SK-N-SH (cell line): ENCODE results near the gene NSDHL. TPM values are rescaled to one million over a fixed set of nuclear protein-coding genes. Genes with fewer than 3 reads are reported as not detected.

Experiments
- CTCF ChIA-PET: fragments of 300-600, 350-600 bp; formaldehyde crosslinking; extraction: SDS; loops from one replicate; lab custom pipeline; 2021; lab: Yijun Ruan, JAX
- POLR2A ChIA-PET: fragments of 350-600 bp; sonication (Branson Sonifier 250); formaldehyde crosslinking; extraction: SDS; loops from one replicate; lab custom pipeline; 2020; ENCODE audit warnings: antibody characterized with exemption, inconsistent platforms; lab: Yijun Ruan, JAX
- DNase-seq: peaks from one replicate; pipeline ENCODE4 v3.0.0; 2012
- H2AFZ ChIP-seq: fragments of 200-600 bp; sonication (generic); 2 replicates; pipeline ENCODE4 v1.8.1; 2016; ENCODE audit warnings: antibody characterized with exemption, mild to moderate bottlenecking, low read depth
- H3F3A ChIP-seq: fragments of 200-600 bp; sonication (generic); replicated peaks from 2 replicates; pipeline ENCODE3; 2016; ENCODE audit warnings: antibody characterized with exemption, mild to moderate bottlenecking; ENCODE audit not compliant: insufficient read depth
- H3K27ac ChIP-seq, 2 experiments: fragments of 200-500 bp in 1 of 2; fragments of 200-600 bp in 1 of 2; sonication (Bioruptor generic) in 1 of 2; sonication (generic), shearing (Covaris generic) in 1 of 2; 2 replicates each; pipeline versions ENCODE4 v1.5.1 to v1.6.1; 2014 to 2016; ENCODE audit warnings: low read depth in 2 of 2, inconsistent platforms in 1 of 2, low read length in 1 of 2, mild to moderate bottlenecking in 1 of 2, mixed read lengths in 1 of 2
- H3K27me3 ChIP-seq: fragments of 200-600 bp; sonication (generic), shearing (Covaris generic); 2 replicates; pipeline ENCODE4 v1.6.1; 2016; ENCODE audit warnings: mixed run types; ENCODE audit not compliant: insufficient read depth
- H3K36me3 ChIP-seq, 2 experiments: fragments of 200-500 bp in 1 of 2; fragments of 200-600 bp in 1 of 2; sonication (Bioruptor generic) in 1 of 2; sonication (generic) in 1 of 2; replicated peaks in 1 of 2; 2 replicates each; pipeline versions ENCODE3 to v1.5.1; 2014 to 2016; ENCODE audit warnings: low read length in 1 of 2, mild to moderate bottlenecking in 1 of 2; ENCODE audit not compliant: insufficient read depth in 2 of 2, control insufficient read depth in 1 of 2
- H3K4me1 ChIP-seq, 2 experiments: fragments of 200-500 bp in 1 of 2; fragments of 200-600 bp in 1 of 2; sonication (Bioruptor generic) in 1 of 2; sonication (generic), shearing (Covaris generic) in 1 of 2; 2 replicates each; pipeline versions ENCODE4 v1.5.1 to v1.6.1; 2014 to 2016; ENCODE audit warnings: low read depth in 1 of 2, low read length in 1 of 2, mixed run types in 1 of 2; ENCODE audit not compliant: insufficient read depth in 2 of 2, control insufficient read depth in 1 of 2
- H3K4me2 ChIP-seq: fragments of 200-600 bp; sonication (generic), shearing (Covaris generic); 2 replicates; pipeline ENCODE4 v1.6.1; 2017; ENCODE audit warnings: mixed run types
- H3K4me3 ChIP-seq, 2 experiments: fragments of 200-500 bp in 1 of 2; fragments of 200-600 bp in 1 of 2; sonication (Bioruptor generic) in 1 of 2; sonication (generic), shearing (Covaris generic) in 1 of 2; 2 replicates each; pipeline versions ENCODE4 v1.5.1 to v1.8.1; 2014 to 2016; ENCODE audit warnings: low read depth in 2 of 2, inconsistent platforms in 1 of 2, low read length in 1 of 2, mild to moderate bottlenecking in 1 of 2, mixed read lengths in 1 of 2, moderate library complexity in 1 of 2
- H3K79me2 ChIP-seq: fragments of 200-600 bp; sonication (generic); 2 replicates; pipeline ENCODE4 v1.8.1; 2017; ENCODE audit warnings: mild to moderate bottlenecking; ENCODE audit not compliant: insufficient read depth
- H3K9ac ChIP-seq: fragments of 200-600 bp; sonication (generic); 2 replicates; pipeline ENCODE4 v1.6.1; 2017; ENCODE audit warnings: mixed run types
- H3K9me2 ChIP-seq: fragments of 200-600 bp; sonication (generic); 2 replicates; pipeline ENCODE4 v1.6.1; 2017; ENCODE audit warnings: mixed run types
- H3K9me3 ChIP-seq: fragments of 200-600 bp; sonication (generic); 2 replicates; pipeline ENCODE4 v1.6.1; 2017; ENCODE audit warnings: mixed run types, mild to moderate bottlenecking, moderate library complexity
- H4K20me1 ChIP-seq: fragments of 200-600 bp; sonication (generic); 2 replicates; pipeline ENCODE4 v1.6.1; 2017; ENCODE audit warnings: mild to moderate bottlenecking, mixed run types; ENCODE audit not compliant: insufficient read depth
- CHD2 ChIP-seq: fragments of 150-350 bp; IDR thresholded peaks from 2 replicates; pipeline ENCODE4 v1.6.1; 2018; ENCODE audit warnings: low read length; ENCODE audit not compliant: partially characterized antibody
- ELF1 ChIP-seq: IDR thresholded peaks from 2 replicates; pipeline ENCODE4 v1.4.0; 2012
- EP300 ChIP-seq, 2 experiments: IDR thresholded peaks; 2 replicates each; pipeline versions ENCODE4 v1.4.0 to v1.6.1; 2012; ENCODE audit warnings: borderline replicate concordance in 1 of 2, low read depth in 1 of 2, low read length in 1 of 2
- EZH2phosphoT487 ChIP-seq: fragments of 200-600 bp; sonication (generic); IDR thresholded peaks from 2 replicates; pipeline ENCODE4 v1.6.1; 2017; ENCODE audit warnings: low read depth, mixed run types, mild to moderate bottlenecking, antibody characterized with exemption, moderate library complexity, borderline replicate concordance
- FOXJ3 ChIP-seq: sonication (generic); formaldehyde crosslinking; IDR thresholded peaks from 2 replicates; pipeline ENCODE4 v1.5.1; 2020; ENCODE audit warnings: mild to moderate bottlenecking, missing genetic modification reagents
- FOXM1 ChIP-seq: IDR thresholded peaks from 2 replicates; pipeline ENCODE4 v1.4.0; 2012; ENCODE audit warnings: low read depth, mild to moderate bottlenecking
- GABPA ChIP-seq: IDR thresholded peaks from 2 replicates; pipeline ENCODE4 v1.4.0; 2012; ENCODE audit warnings: low read depth, mild to moderate bottlenecking
- MEF2A ChIP-seq: IDR thresholded peaks from 2 replicates; pipeline ENCODE4 v1.4.0; 2012; ENCODE audit warnings: low read depth, borderline replicate concordance
- MXI1 ChIP-seq: IDR thresholded peaks from 2 replicates; pipeline ENCODE4 v1.6.1; 2012; ENCODE audit warnings: mild to moderate bottlenecking, low read depth, low read length, improper control_type of control experiment
- NFIC ChIP-seq: IDR thresholded peaks from 2 replicates; pipeline ENCODE4 v1.4.0; 2012; ENCODE audit warnings: borderline replicate concordance
- RAD21 ChIP-seq: IDR thresholded peaks from 2 replicates; pipeline ENCODE4 v1.6.1; 2012; ENCODE audit warnings: mild to moderate bottlenecking, low read length
- SIN3A ChIP-seq: IDR thresholded peaks from 2 replicates; pipeline ENCODE4 v1.6.1; 2012; ENCODE audit warnings: low read depth, mild to moderate bottlenecking, low read length, moderate library complexity, borderline replicate concordance
- SMC3 ChIP-seq: IDR thresholded peaks from 2 replicates; pipeline ENCODE4 v1.6.1; 2012; ENCODE audit warnings: low read depth, low read length, improper control_type of control experiment
- TCF12 ChIP-seq: IDR thresholded peaks from 2 replicates; pipeline ENCODE4 v1.4.0; 2012
- USF1 ChIP-seq: IDR thresholded peaks from 2 replicates; pipeline ENCODE4 v1.4.0; 2012; ENCODE audit warnings: low read depth, borderline replicate concordance
- USF2 ChIP-seq: fragments of 150-350 bp; IDR thresholded peaks from 2 replicates; pipeline ENCODE4 v1.6.1; 2017; ENCODE audit warnings: antibody characterized with exemption, low read length, low read depth, borderline replicate concordance
- ZBTB33 ChIP-seq: IDR thresholded peaks from 2 replicates; pipeline ENCODE4 v1.4.0; 2012; ENCODE audit warnings: low read depth, borderline replicate concordance
- WGBS: methylation state at CpG from one replicate; pipeline ENCODE4 v1.1.6; 2017; ENCODE audit warnings: low lambda C conversion rate; 5-methylcytosine and 5-hydroxymethylcytosine counted together
- polyA plus RNA-seq, 3 experiments: library from polyadenylated mRNA; depleted of rRNA; stranded (reverse); fragments of >200 nt; gene quantifications; 2 replicates each; pipeline ENCODE4 v1.2.3, GENCODE V29; 2012
- TF ChIP-seq, protein P1 (sequence below): IDR thresholded peaks from 2 replicates; pipeline ENCODE4 v1.6.1; 2012; ENCODE audit warnings: mild to moderate bottlenecking, low read depth, low read length, moderate library complexity

The NSDHL gene
- polyA plus RNA-seq, 1 of the 3 experiments (the other 2 are of a cell fraction), result 24.8 TPM

- TF ChIP-seq ZBTB33, result no peak
- TF ChIP-seq ELF1, result no peak
- TF ChIP-seq MEF2A, result no peak
- no peak for TF ChIP-seq GABPA
Observed at GRCh38 chrX:152872522-152872921, 41.7 kb downstream of the NSDHL start (continued).

- no peaks in the 10 kb centered on the region for H3K9me2 ChIP-seq
- H3K4me1 ChIP-seq, result no peaks in the 10 kb centered on the region
- TF ChIP-seq USF2 (no peak), TCF12 (no peak), FOXJ3 (CRISPR knock-in tag) (no peak), MXI1 (no peak), EZH2phosphoT487 (no peak), SMC3 (no peak), CHD2 (no peak)
- H3K79me2 ChIP-seq, result no peaks in the 10 kb centered on the region
- no peak overlapping the region for H3K9ac ChIP-seq
- H3K27me3 ChIP-seq, result peaks cover 24% of the 10 kb centered on the region; the same call in 1 of the 2 replicates
- no peaks in the 10 kb centered on the region for H4K20me1 ChIP-seq
- no peak overlapping the region for H3K4me3 ChIP-seq
- peaks cover 0 to 21% of the 10 kb centered on the region in 2 experiments for H3K36me3 ChIP-seq
- no peaks in the 10 kb centered on the region for H3F3A ChIP-seq
- no peak overlapping the region for H2AFZ ChIP-seq
- no peak for DNase-seq
- CTCF ChIA-PET, result no interaction called here
- POLR2A ChIA-PET, result no interaction called here
- no peak overlapping the region for H3K4me2 ChIP-seq
- no peak overlapping the region for H3K27ac ChIP-seq
- 30% methylated on average over 2 of the region's 2 CpGs for WGBS
- H3K9me3 ChIP-seq, result no peaks in the 10 kb centered on the region
Observed at GRCh38 chrX:152873361-152873760, 42.5 kb downstream of the NSDHL start.

GRCh38 chrX:152876931-152877840, 46.3 kb downstream of the NSDHL start:
- no peaks in the 10 kb centered on the region for H3K79me2 ChIP-seq
- CTCF ChIA-PET, result no interaction called here
- no peaks in the 10 kb centered on the region for H3K36me3 ChIP-seq
- H3F3A ChIP-seq, result no peaks in the 10 kb centered on the region
- POLR2A ChIA-PET, result no interaction called here
- no peaks in the 10 kb centered on the region for H3K4me1 ChIP-seq
- no peaks in the 10 kb centered on the region for H3K9me3 ChIP-seq
- 19% methylated on average over 7 of the region's 10 CpGs for WGBS
- no peaks in the 10 kb centered on the region for H3K9me2 ChIP-seq
- no peaks in the 10 kb centered on the region for H4K20me1 ChIP-seq
- H3K27me3 ChIP-seq, result peaks cover 49% of the 10 kb centered on the region; the same call in 1 of the 2 replicates
- H3K9ac ChIP-seq, result no peak overlapping the region
- H3K27ac ChIP-seq, result no peak overlapping the region
- no peak overlapping the region for H2AFZ ChIP-seq
- H3K4me2 ChIP-seq, result no peak overlapping the region
- no peak for DNase-seq
- H3K4me3 ChIP-seq, result no peak overlapping the region
- TF ChIP-seq EP300 (IDR thresholded peaks at IDR 0.05; ENCODE audit: borderline replicate concordance in 1 of 2, low read depth in 1 of 2, low read length in 1 of 2), result no peak
- TF ChIP-seq, protein P1, sequence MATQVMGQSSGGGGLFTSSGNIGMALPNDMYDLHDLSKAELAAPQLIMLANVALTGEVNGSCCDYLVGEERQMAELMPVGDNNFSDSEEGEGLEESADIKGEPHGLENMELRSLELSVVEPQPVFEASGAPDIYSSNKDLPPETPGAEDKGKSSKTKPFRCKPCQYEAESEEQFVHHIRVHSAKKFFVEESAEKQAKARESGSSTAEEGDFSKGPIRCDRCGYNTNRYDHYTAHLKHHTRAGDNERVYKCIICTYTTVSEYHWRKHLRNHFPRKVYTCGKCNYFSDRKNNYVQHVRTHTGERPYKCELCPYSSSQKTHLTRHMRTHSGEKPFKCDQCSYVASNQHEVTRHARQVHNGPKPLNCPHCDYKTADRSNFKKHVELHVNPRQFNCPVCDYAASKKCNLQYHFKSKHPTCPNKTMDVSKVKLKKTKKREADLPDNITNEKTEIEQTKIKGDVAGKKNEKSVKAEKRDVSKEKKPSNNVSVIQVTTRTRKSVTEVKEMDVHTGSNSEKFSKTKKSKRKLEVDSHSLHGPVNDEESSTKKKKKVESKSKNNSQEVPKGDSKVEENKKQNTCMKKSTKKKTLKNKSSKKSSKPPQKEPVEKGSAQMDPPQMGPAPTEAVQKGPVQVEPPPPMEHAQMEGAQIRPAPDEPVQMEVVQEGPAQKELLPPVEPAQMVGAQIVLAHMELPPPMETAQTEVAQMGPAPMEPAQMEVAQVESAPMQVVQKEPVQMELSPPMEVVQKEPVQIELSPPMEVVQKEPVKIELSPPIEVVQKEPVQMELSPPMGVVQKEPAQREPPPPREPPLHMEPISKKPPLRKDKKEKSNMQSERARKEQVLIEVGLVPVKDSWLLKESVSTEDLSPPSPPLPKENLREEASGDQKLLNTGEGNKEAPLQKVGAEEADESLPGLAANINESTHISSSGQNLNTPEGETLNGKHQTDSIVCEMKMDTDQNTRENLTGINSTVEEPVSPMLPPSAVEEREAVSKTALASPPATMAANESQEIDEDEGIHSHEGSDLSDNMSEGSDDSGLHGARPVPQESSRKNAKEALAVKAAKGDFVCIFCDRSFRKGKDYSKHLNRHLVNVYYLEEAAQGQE, result no peak
- TF ChIP-seq TCF12, result no peak
- TF ChIP-seq RAD21, result no peak
- no peak for TF ChIP-seq SIN3A
- no peak for TF ChIP-seq FOXM1
- TF ChIP-seq NFIC, result no peak
- TF ChIP-seq USF1, result no peak
